Cerebellar nuclear complex (tissue), 1 donor: ENCODE results near the gene TPSG1.

ENCODE experiments used
- DNase-seq, 2 experiments: peaks; one replicate each; lab custom pipeline; 2025; lab: John Stamatoyannopoulos, UW

Gene TPSG1

DNA sequence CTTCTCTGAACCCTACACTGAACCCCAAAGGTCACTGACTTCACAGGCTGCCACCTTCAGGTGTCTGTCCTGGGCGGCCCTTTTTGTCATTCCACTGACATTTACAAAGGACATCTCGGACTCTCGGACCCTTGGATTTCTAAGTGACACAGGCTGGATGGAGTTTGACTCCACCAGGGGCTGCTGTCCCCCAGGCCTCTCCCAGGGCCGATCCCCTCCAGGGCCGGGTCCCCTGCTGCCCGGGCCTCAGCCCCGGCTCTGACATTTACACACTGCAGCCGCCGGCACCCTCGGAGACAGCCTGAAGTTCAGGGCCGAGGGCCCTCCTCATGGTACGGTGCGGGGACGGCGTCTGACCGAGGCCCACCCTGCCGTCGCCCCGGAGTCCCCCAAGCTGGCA lies 48.0 kb downstream of the TPSG1 start:
- DNase-seq: no peak

DNA sequence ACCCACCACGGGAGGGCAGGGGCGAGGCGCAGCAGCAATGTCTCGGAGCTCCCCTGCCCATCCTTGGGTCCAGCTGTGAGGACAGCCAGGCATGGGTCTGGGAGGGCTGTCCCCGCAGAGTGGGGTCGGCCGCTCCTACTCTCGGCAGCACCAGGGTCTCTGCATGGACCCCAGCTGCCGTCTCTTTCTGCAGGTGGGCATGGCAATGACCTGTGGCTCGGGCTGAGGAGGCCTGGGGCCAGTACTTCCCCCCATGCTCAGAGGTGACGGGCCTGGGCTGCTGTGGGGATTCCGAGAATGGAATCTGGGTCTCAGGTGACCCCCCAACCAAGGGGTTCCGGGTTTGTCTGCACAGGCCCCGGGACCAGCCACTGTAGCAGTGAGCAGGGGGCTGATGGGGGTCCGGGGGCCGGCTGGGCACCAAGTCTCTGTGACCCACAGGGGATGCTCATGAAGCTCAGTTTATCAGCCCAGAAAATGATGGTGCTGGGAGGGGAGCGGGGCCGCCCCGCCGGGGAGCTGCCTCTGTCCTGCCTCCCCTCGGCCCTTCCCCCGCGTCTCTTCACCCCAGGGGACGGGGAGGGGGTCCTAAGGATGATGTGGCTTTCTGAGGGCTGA lies 48.7 kb downstream of the TPSG1 start:
- no peak for DNase-seq

DNA sequence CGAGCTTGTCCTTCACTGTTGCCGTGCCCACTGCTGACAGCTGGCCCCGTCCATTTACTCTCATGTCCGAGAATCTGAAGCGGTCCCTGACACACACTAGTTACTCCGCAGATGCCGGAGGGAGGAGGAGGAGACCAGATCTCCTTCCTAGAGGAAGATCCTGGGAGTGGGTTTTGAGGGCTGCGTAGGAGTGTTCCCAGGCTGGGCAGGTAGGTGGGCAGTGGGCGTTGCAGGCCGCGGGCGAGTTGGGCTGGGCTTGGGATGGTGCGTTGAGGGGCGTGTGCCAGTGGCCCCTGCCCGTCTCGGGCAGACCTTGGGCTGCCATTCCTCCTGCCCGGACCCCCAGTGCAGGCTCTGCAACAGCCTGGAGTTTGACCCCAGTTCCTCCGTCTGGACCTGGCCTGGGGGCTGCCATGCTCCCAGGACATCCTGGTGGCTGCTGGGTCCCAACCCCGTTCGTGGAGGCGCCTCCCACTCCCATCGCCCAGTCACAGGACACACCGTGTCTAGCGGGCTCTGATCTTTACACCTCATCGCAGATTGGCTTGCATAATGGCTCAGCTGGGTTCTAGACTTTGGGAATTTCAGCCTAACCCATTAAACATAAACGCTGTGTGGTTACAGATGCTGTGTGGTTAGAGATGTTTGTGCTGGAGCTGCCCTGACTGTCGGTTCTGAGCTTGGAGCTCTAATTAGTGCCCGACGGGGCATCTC lies 49.3 kb downstream of the TPSG1 start:
- no peak for DNase-seq

DNA sequence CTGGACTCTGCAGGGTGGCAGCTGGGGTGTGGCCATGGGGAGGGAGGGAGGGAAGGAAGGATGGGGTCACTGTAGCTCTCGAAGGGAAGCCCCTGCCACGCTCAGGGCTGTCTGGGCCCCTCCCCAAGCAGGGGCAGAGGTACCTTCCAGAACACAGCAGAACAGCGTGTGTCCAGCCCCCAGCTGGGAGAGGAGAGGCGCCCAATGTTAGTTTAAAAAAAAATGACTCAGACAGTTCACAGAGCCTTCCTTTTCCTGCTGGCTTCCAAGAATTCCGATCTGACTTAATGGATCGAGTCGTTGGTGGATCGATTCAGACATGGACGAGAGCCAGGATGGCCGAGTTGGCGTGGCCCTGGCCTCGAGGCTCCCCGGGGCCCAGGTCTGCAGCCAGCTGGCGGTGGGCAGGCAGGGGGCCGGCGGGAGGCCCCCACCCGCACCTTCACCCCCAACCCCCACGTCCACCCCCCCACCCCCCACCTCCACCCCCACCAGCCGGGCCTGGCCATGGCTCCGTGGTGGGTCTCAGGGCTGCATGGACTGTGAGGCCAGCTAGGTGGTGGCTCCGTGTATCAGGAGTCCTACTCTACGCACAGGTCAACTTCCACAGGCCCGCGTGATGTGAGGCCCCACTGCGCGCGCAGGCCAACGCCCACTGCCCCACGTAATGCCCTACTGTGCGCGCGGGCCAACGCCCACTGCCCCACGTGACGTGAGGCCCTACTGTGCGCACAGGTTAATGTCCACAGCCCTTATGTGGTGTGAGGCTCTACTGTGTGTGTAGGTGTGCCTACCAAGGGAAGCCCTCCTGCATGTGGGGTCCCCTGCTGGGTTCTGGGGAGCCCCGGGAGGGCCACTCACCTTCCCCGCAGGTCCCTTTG lies 50.4 kb downstream of the TPSG1 start:
- no peak for DNase-seq

DNA sequence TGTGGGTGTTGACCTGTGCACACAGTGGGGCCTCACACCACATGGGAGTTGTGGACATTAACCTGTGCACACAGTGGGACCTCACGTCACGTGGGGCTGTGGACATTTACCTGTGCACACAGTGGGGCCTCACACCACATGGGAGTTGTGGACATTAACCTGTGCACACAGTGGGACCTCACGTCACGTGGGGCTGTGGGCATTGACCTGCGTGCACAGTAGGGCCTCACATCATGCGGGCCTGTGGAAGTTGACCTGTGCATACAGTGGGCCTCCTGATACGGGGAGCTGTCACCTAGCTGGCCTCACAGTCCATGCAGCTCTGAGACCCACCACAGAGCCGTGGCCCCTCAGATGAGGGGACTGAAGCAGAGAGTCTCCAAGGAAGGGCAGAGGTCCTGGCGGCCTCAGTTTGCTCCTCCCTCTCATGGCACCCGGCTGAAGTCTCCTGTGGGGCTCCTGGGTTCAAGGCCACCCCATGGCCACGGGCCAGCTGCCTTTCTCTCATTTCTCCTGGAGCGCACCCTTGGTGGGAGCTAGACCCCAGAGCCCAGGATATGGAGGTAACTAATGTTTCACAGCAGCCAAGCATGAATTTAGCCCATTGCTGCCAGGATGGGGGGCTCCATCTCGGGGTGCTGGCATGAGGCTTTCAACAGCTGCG lies 51.1 kb downstream of the TPSG1 start:
- no peak for DNase-seq

DNA sequence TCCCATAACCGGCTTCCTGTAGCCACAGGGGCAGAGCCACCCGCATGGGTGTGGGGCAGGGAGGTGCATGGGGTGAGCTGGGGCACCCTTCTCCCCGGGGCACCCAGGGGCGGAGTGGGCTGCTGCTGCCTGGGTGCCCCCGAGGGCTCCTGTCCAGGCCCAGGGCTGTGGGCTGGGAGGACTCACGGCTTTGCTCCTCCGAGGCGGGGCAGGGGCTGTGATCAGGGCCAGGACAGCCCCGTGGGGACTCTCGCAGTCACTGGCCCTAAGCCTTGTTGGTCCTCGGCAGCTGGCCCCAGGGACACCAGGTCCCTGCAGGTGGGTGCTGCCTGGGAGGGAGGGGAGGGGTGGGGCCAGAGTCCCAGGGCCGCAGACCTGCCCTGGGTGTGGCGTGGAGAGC lies 52.4 kb downstream of the TPSG1 start:
- DNase-seq: no peak

DNA sequence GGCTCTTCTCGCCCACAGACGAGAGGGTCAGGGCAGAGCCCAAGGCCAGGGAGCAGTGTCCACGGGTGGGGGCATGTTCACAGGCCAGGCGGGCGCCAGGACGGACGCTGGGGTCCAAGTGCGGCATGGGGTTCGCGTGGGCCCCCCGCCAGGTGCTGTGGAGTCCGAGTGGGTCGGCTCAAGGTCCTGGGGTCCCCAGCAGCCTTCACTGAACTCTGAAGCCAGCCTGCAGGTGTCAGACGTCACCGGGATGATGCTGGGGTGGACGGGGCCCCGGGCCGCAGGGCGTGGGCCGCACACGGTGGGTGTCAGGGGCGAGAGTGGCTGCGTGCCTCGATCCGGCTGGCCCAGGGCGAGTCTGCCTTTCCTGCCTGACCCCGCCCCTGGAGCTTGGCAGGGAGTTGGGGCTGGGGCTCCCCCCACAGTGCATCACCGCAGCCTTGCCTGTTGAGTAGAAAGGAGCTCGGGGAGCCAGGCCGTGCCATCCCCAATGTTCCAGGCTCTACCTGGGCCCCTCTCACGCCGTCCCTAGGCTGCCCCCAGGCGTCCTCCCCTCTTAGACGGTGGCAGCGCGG lies 53.1 kb downstream of the TPSG1 start:
- DNase-seq: no peak
